Measurements from ENCODE around the gene EXT2.

EXT2 gene

DNA sequence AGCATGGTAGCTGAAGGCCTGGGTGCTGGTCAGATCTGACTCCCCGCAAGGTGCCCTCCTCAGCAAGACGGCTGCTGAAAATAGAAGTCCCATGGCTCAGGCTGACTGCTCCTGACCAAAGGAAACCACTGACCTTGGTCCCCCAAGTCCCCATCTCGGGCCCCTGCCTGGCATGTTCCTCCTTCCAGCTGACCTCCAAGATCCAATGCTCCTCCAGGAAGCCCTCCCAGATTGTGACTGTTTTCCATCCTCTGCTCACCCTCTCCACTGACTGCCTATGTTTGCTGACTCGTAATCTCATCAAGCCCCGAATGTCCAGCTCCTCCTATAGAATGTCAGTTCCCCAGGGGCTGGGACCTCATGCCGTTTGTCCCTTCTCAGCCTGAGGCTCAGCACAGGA is 184.0 kb downstream of the EXT2 start:
- in situ Hi-C loops (cut with MboI; ENCODE audit: low sequenced_read_pairs): loop anchor here (25.0 kb wide), 2 partner anchors 358 to 633 kb away; no protein-coding TSS in a partner anchor

DNA sequence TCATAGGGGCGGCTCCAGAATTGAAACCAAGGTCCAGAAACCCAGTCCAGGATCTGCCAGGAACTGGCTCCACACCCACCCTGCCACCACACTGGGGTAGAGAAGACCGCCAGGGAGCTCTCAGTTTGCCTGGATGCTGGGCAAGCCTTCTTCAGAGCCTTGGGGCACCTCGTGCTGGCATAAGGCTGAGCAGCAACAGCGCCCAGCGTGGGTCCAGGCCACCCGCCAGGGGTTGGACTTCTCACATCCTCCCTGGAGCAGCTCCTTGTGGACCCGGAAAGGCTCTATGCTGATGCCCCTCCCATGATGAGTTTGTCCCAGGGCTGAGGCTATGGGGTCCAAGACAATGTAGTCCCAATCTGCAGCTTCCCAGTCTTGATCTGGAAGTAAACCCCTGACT is 184.8 kb downstream of the EXT2 start:
- in situ Hi-C loops (cut with MboI; ENCODE audit: low sequenced_read_pairs): loop anchor here (10.0 to 25.0 kb wide), 3 partner anchors 255 to 632 kb away; no protein-coding TSS in a partner anchor

DNA sequence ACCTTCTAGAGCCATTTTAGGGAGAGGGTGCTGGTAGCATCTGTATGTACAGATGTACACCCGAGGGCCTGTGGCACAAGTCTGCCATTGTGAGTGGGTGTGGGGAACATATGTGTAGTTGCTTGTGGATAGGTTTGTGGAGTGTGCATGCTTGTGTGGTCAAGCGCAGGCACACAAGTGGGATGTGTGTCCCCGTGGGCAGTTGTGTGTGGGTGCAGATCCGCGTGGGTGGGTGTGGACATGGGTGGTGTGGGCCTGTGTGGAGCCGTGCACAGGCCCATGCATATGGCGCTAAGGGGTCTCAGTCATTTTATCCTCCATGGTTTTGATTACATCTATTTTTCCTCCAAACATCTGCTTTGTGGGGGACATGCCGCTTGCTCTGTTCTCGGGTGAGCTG is 185.7 kb downstream of the EXT2 start:
- in situ Hi-C loops (cut with MboI; ENCODE audit: low sequenced_read_pairs): loop anchor here (10.0 to 25.0 kb wide), 3 partner anchors 254 to 631 kb away; no protein-coding TSS in a partner anchor

DNA sequence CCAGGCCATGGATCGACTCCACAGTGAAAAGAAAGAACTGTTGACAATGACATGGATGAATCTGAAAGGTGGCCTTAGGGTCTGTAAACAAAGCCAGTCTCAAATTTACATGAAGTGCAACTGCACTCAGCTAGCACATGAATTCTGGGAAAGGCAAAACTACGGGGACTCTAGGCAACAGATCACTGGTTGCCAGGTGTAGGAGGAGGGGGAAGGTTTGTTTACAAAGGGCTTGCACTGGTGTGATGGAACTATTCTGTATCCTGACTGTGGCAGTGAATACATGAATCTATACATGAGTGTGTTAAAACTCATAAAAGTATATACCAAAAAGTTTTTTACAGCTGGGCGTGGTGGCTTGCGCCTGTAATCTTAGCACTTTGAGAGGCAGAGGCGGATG is 187.1 kb downstream of the EXT2 start:
- in situ Hi-C loops (cut with MboI; ENCODE audit: low sequenced_read_pairs): loop anchor here (10.0 to 25.0 kb wide), 3 partner anchors 252 to 630 kb away; no protein-coding TSS in a partner anchor

DNA sequence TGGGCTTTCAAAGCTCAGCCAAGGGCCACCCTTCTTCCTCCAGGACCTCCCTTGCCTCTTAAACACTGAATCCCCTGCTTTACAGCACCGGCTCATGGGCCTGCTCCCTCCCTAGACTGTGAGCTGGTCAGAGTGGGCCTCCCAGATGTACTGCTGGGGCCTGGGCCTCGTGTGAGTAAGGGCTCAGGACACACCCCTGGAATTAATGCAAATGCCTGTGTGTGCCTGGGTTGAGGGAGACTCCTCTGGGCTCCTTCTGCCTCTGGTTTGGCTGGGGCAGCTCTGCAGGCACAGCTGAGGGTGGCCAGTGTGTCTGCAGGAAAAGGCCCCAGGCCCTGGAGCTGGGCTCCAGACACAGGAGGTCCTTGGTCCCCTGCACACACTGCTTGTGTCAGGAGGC is 190.3 kb downstream of the EXT2 start:
- in situ Hi-C loops (cut with MboI; ENCODE audit: low sequenced_read_pairs): loop anchor here (10.0 to 25.0 kb wide), 3 partner anchors 249 to 627 kb away; no protein-coding TSS in a partner anchor

DNA sequence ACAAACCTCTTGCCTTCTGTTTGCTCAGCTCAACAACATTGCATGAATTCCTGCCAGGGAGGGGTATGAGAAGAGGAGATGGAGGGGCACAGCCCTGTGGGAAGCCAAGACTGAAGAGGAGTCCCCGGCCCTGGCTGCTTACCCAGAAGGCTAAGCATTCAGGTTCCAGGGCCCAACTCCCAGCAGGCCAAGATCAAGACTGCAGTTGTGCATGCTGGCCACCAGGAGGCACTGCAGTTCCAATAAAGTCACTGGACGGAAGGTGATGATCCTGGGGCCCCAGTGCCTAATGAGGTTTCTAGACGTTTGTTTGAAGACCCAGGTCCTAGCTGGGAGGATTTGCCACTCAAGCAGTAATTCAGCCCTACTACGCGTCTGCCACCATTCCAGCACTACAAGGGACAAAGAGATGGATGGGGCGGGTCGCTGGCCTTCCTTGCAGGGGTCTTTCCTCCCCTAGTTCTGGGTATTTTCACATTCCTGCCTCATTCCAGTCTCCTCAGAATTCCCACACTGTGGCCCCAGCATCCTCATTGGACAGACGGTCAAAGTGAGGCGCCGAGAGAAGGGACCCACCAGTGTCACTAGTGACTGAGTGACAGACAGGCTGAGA is 190.9 kb downstream of the EXT2 start:
- in situ Hi-C loops (cut with MboI; ENCODE audit: low sequenced_read_pairs): loop anchor here (10.0 to 25.0 kb wide), 3 partner anchors 248 to 626 kb away; no protein-coding TSS in a partner anchor

DNA sequence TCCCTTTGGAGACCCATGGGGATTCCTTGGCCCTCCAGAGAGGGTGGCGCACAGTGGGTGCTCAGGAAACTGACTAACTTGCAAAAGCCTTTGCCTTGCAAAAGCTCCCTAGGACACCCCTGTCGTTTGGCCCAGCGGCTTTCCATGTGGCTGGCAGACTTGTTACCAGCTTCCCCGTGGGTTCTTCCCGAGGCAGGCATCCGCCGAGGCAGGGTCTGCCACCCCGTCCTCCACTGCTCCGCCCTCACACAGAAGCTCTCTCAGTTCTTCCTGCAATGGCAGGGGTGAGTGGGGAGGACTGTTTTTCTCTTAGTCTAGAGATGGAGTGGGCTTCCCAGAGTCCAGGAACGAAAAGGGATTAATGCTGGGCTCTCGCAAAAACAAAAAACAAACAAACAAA is 191.4 kb downstream of the EXT2 start:
- in situ Hi-C loops (cut with MboI; ENCODE audit: low sequenced_read_pairs): loop anchor here (10.0 to 25.0 kb wide), 3 partner anchors 248 to 625 kb away; no protein-coding TSS in a partner anchor

DNA sequence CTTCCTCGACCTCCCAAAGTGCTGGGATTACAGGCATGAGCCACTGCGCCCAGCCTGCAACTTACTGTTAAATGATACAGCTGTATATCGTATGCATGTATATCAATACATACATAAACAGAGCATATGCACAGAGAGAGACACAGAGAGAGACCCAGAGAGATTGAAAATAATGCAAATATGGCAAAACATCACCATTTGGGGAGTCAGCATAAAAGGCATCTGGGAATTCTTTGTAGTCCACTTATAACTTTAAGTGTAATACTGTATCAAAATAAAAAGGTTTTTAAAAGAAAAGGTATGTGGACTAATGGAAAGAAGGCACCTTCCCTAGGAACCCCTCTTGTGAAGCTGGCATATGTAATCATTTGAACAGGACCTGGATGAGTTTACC is 192.7 kb downstream of the EXT2 start:
- in situ Hi-C loops (cut with MboI; ENCODE audit: low sequenced_read_pairs): loop anchor here (10.0 to 25.0 kb wide), 3 partner anchors 247 to 624 kb away; no protein-coding TSS in a partner anchor

DNA sequence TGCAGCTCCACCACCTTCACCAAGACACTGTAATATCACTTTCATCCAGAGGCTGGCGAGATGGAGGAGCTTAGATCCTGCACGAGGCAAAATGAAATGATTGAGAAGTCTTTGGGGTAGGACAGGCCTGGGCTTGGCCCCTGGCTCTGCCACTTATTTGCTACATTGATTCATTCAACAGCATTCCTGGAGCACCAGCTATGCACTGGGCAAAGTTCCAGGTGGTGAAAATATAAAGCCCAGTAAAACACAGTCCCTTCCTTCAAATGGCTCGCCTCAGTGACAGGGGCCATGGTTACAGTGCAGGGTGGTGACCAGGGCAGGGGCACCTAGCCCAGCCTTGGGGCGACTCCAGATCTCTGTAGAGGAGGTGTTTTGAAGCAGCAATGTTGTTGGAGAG is 194.7 kb downstream of the EXT2 start:
- in situ Hi-C loops (cut with MboI; ENCODE audit: low sequenced_read_pairs): loop anchor here (25.0 kb wide), 2 partner anchors 347 to 622 kb away; no protein-coding TSS in a partner anchor

Measured in HL-60/S4 treated with phorbol 12-myristate 13-acetate at 8.2 ng/mL for 4 days and 3 days (cell line).